OCI-LY7 (cell line): ENCODE results near the gene HSD17B13.

Experiments used
- EZH2phosphoT487 ChIP-seq: fragments of 200-600 bp; sonication (generic); IDR thresholded peaks from 2 replicates; pipeline ENCODE4 v1.6.1; 2018; ENCODE audit warnings: low read depth, borderline replicate concordance, mild to moderate bottlenecking, mixed run types, antibody characterized with exemption, low read length, moderate library complexity, mixed read lengths
- TF ChIP-seq, protein P1 (sequence below): fragments of 200-600 bp; sonication (generic); conservative IDR thresholded peaks from 2 replicates; pipeline ENCODE4 v1.5.1; 2014; ENCODE audit warnings: mild to moderate bottlenecking, antibody characterized with exemption, low read length, moderate library complexity, mixed read lengths

DNA sequence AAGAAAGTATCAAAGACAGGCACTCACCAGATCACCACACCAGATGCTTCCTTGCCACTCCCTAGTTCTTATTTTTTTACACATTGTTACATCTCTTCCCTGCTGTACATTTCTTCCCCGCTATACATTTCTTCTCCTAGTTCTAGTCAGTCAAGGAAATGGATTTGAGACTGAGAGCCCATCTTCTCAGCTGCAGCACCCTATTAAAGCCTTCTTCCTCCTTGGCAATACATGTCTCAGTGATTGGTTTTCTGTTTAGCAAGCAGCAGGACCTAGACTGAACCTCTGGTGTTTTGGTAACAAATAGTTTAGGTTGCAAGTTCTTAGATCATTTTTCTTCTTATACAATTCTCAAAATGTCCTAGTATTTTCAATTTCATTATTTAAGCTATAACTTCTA is 66.9 kb downstream of the HSD17B13 start:
- TF ChIP-seq, protein P1, sequence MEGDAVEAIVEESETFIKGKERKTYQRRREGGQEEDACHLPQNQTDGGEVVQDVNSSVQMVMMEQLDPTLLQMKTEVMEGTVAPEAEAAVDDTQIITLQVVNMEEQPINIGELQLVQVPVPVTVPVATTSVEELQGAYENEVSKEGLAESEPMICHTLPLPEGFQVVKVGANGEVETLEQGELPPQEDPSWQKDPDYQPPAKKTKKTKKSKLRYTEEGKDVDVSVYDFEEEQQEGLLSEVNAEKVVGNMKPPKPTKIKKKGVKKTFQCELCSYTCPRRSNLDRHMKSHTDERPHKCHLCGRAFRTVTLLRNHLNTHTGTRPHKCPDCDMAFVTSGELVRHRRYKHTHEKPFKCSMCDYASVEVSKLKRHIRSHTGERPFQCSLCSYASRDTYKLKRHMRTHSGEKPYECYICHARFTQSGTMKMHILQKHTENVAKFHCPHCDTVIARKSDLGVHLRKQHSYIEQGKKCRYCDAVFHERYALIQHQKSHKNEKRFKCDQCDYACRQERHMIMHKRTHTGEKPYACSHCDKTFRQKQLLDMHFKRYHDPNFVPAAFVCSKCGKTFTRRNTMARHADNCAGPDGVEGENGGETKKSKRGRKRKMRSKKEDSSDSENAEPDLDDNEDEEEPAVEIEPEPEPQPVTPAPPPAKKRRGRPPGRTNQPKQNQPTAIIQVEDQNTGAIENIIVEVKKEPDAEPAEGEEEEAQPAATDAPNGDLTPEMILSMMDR = no peak
- TF ChIP-seq EZH2phosphoT487 = no peak
